ENCODE results near the gene ASTN2.
A peak's percentile ranks its signal among the peaks of the same experiment; 100 is the strongest.

The ASTN2 gene

GRCh38 chr9:117249799-117250198 is 165.1 kb downstream of the ASTN2 start:
- TF ChIP-seq POLR2A (IDR thresholded peaks at IDR 0.05; ENCODE audit: extremely low read depth, insufficient read length) (no peak), MYC (IDR thresholded peaks at IDR 0.05; ENCODE audit: low read depth, low read length) (no peak), MAX (IDR thresholded peaks at IDR 0.05; ENCODE audit: low read depth, low read length) (no peak), CTCF (IDR thresholded peaks at IDR 0.05; ENCODE audit: low read depth, low read length) (no peak)
- no peak overlapping the region for H3K4me3 ChIP-seq (ENCODE audit: low read depth, low read length)
- DNase-seq (ENCODE audit: low read depth), result no peak

- peak; percentile 10 for DNase-seq (ENCODE audit: low read depth)
- TF ChIP-seq MYC (IDR thresholded peaks at IDR 0.05; ENCODE audit: low read depth, low read length) (no peak), MAX (IDR thresholded peaks at IDR 0.05; ENCODE audit: low read depth, low read length) (no peak), POLR2A (IDR thresholded peaks at IDR 0.05; ENCODE audit: extremely low read depth, insufficient read length) (no peak), CTCF (IDR thresholded peaks at IDR 0.05; ENCODE audit: low read depth, low read length) (peak; percentile 37)
- no peak overlapping the region for H3K4me3 ChIP-seq (ENCODE audit: low read depth, low read length)
Measured at GRCh38 chr9:117247266-117247665, 167.6 kb downstream of the ASTN2 start.

GRCh38 chr9:117245175-117245829 is 169.6 kb downstream of the ASTN2 start:
- no peak for TF ChIP-seq MYC (IDR thresholded peaks at IDR 0.05; ENCODE audit: low read depth, low read length)
- TF ChIP-seq POLR2A (IDR thresholded peaks at IDR 0.05; ENCODE audit: extremely low read depth, insufficient read length), result no peak
- no peak for TF ChIP-seq CTCF (IDR thresholded peaks at IDR 0.05; ENCODE audit: low read depth, low read length)
- no peak for TF ChIP-seq MAX (IDR thresholded peaks at IDR 0.05; ENCODE audit: low read depth, low read length)
- H3K4me3 ChIP-seq (ENCODE audit: low read depth, low read length), result no peak overlapping the region
- no peak for DNase-seq (ENCODE audit: low read depth)

- H3K4me3 ChIP-seq (ENCODE audit: low read depth, low read length), result no peak overlapping the region
- TF ChIP-seq POLR2A (IDR thresholded peaks at IDR 0.05; ENCODE audit: extremely low read depth, insufficient read length) (no peak), MYC (IDR thresholded peaks at IDR 0.05; ENCODE audit: low read depth, low read length) (no peak), CTCF (IDR thresholded peaks at IDR 0.05; ENCODE audit: low read depth, low read length) (no peak), MAX (IDR thresholded peaks at IDR 0.05; ENCODE audit: low read depth, low read length) (no peak)
- no peak for DNase-seq (ENCODE audit: low read depth)
Measured at GRCh38 chr9:117242082-117242481, 172.8 kb downstream of the ASTN2 start.

- H3K4me3 ChIP-seq (ENCODE audit: low read depth, low read length), result no peak overlapping the region
- TF ChIP-seq MYC (IDR thresholded peaks at IDR 0.05; ENCODE audit: low read depth, low read length) (no peak), POLR2A (IDR thresholded peaks at IDR 0.05; ENCODE audit: extremely low read depth, insufficient read length) (no peak), MAX (IDR thresholded peaks at IDR 0.05; ENCODE audit: low read depth, low read length) (no peak), CTCF (IDR thresholded peaks at IDR 0.05; ENCODE audit: low read depth, low read length) (no peak)
- no peak for DNase-seq (ENCODE audit: low read depth)
Measured at GRCh38 chr9:117239428-117239827, 175.4 kb downstream of the ASTN2 start.
